ENCODE data around the gene MCM8.

- TF ChIP-seq, protein P1, sequence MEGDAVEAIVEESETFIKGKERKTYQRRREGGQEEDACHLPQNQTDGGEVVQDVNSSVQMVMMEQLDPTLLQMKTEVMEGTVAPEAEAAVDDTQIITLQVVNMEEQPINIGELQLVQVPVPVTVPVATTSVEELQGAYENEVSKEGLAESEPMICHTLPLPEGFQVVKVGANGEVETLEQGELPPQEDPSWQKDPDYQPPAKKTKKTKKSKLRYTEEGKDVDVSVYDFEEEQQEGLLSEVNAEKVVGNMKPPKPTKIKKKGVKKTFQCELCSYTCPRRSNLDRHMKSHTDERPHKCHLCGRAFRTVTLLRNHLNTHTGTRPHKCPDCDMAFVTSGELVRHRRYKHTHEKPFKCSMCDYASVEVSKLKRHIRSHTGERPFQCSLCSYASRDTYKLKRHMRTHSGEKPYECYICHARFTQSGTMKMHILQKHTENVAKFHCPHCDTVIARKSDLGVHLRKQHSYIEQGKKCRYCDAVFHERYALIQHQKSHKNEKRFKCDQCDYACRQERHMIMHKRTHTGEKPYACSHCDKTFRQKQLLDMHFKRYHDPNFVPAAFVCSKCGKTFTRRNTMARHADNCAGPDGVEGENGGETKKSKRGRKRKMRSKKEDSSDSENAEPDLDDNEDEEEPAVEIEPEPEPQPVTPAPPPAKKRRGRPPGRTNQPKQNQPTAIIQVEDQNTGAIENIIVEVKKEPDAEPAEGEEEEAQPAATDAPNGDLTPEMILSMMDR (IDR thresholded peaks at IDR 0.05): no peak
- no peak for TF ChIP-seq ZFX (IDR thresholded peaks at IDR 0.05; ENCODE audit: borderline replicate concordance)
These were observed 79.1 kb downstream of the MCM8 start for GRCh38 chr20:6029538-6029937.
